GM12892 (cell line): ENCODE results near the gene MSX1.

ENCODE experiments used
- POLR2A ChIP-seq: IDR thresholded peaks from 2 replicates; pipeline ENCODE4 v1.6.1; 2011; ENCODE audit warnings: low read depth, low read length, control low read depth
- POLR2AphosphoS5 ChIP-seq: IDR thresholded peaks from 2 replicates; pipeline ENCODE4 v1.6.1; 2011; ENCODE audit warnings: low read depth, low read length, control low read depth
- TAF1 ChIP-seq: IDR thresholded peaks from 2 replicates; pipeline ENCODE4 v1.6.1; 2011; ENCODE audit warnings: low read depth, mild to moderate bottlenecking, control low read depth, low read length, borderline replicate concordance

DNA sequence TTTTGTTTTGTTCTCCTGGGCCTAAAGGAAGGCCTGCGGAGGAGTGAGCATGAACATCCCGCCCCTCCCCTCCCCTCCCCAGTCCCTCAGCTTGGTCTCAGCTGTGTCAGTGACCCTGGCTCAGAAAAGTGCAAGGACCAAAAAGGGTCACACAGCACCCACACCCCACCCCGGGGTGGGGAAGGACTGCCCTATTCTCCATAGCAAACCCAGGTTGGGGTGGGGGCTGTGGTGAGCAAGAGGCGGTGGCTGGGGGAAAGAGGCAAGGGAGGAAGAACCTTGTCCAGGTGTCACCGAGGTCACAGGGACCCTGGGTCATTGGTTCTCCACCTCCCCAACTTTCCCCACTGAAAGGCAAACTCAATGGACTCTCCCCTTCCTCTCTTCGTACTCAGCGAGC, 7.6 kb upstream of the MSX1 start:
- TF ChIP-seq POLR2A (no peak), TAF1 (no peak), POLR2AphosphoS5 (no peak)
